ENCODE results near the gene WAPL. TPM values are rescaled to one million over a fixed set of nuclear protein-coding genes. Genes with fewer than 3 reads are reported as not detected.

The WAPL gene
- total RNA-seq, 3 donors from 2014 or later = 32.9 to 37.2 (median 34.0) TPM

- H3K4me1 ChIP-seq (ENCODE audit: low read depth) = no peaks in the 10 kb centered on the region
- no peaks in the 10 kb centered on the region for H3K9me3 ChIP-seq
- DNase-seq = no peak
- TF ChIP-seq, protein P1, sequence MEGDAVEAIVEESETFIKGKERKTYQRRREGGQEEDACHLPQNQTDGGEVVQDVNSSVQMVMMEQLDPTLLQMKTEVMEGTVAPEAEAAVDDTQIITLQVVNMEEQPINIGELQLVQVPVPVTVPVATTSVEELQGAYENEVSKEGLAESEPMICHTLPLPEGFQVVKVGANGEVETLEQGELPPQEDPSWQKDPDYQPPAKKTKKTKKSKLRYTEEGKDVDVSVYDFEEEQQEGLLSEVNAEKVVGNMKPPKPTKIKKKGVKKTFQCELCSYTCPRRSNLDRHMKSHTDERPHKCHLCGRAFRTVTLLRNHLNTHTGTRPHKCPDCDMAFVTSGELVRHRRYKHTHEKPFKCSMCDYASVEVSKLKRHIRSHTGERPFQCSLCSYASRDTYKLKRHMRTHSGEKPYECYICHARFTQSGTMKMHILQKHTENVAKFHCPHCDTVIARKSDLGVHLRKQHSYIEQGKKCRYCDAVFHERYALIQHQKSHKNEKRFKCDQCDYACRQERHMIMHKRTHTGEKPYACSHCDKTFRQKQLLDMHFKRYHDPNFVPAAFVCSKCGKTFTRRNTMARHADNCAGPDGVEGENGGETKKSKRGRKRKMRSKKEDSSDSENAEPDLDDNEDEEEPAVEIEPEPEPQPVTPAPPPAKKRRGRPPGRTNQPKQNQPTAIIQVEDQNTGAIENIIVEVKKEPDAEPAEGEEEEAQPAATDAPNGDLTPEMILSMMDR (IDR thresholded peaks at IDR 0.05) = no peak
- H3K4me3 ChIP-seq = no peak overlapping the region
- no peaks in the 10 kb centered on the region for H3K36me3 ChIP-seq (ENCODE audit: low read depth)
- intact Hi-C loops (cut with DNase I, micrococcal nuclease) = no loop called here
- peak; percentile 5 for ATAC-seq
Observed at GRCh38 chr10:86411852-86412560, 109.6 kb downstream of the WAPL start.

DNA sequence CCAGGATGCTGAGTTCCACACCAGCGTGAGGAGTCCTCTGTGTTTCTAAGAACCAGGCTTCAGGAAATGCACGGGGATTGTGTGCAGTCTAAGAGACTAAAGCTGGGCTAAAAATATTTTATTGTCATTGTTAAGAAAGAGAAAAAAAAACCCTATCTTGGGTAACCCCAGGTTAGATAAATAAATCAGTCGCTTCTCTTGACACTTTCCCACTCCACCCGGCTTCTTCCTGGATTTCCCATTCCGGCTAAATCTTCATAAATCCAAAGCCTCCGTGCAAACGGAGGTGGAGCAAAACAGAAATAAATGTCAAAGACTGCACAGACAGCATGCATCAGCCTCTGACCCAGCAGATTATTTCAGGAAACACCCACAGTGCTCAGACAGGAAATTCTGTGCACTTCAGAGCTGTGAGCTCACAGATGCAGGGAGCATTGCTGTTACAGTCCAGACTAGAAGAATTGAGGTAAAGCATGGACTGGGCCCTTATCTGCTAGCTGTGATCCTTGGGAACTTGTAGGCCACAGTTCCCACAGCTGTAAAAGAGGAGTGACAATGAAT is 110.2 kb downstream of the WAPL start:
- H3K36me3 ChIP-seq (ENCODE audit: low read depth) = no peaks in the 10 kb centered on the region
- no peaks in the 10 kb centered on the region for H3K9me3 ChIP-seq
- ATAC-seq (peak; percentile 85), DNase-seq (peak in 1 of 3 donors; percentile 43)
- TF ChIP-seq, protein P1 (IDR thresholded peaks at IDR 0.05) = no peak
- no peak overlapping the region for H3K4me3 ChIP-seq
- intact Hi-C loops (cut with DNase I, micrococcal nuclease) = no loop called here
- H3K4me1 ChIP-seq (ENCODE audit: low read depth) = no peaks in the 10 kb centered on the region

DNA sequence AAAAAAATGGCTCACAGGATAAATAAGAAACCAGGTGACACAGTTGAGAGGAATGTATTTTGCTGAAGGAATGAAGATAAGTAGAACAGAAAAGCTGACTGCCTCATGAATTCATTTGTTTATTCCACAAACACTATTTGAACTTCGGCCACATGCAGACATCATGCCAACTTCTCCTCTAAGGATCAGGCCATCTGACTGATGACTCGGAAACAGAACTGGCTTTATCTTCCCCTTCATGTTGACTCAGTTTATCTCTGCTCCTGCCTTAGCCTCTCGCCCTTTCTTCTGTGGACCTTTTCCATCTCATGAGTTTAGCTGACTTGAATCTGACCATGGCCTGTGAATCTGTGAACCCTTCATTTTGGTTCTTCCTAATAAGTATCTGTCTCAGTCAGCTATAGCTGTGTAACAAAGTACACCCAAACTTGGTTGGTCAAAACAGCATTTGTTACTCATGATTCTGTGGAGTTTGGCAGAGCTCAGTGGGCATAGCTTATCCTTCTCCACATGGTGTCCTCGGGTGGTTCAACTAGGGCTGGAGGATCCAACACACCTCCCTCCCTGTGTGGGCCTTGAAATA is 111.0 kb downstream of the WAPL start:
- no peak for DNase-seq
- no peak overlapping the region for H3K4me3 ChIP-seq
- no peaks in the 10 kb centered on the region for H3K4me1 ChIP-seq (ENCODE audit: low read depth)
- H3K36me3 ChIP-seq (ENCODE audit: low read depth) = no peaks in the 10 kb centered on the region
- intact Hi-C loops (cut with DNase I, micrococcal nuclease) = no loop called here
- no peak for ATAC-seq
- no peaks in the 10 kb centered on the region for H3K9me3 ChIP-seq
- TF ChIP-seq, protein P1 (IDR thresholded peaks at IDR 0.05) = no peak

DNA sequence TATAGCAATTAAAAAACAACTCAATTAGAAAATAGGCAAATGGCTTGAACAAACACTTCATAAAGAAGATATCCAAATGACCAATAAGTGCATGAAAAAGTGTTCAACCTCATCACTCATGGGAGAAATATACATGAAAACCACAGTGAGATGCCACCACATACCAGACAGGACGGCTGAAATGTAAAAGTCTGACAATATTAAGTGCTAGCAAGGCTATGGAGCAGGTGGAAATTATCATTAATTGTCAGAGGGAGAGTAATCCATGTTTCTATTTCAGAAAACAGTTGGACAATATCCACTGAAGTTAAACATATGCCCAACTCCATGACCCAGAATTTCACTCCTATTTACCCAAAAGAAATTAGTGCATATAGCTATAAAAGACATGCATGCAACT is 112.4 kb downstream of the WAPL start:
- ATAC-seq = no peak
- H3K9me3 ChIP-seq = no peaks in the 10 kb centered on the region
- DNase-seq = no peak
- TF ChIP-seq, protein P1 (IDR thresholded peaks at IDR 0.05) = no peak
- H3K4me3 ChIP-seq = no peak overlapping the region
- no peaks in the 10 kb centered on the region for H3K36me3 ChIP-seq (ENCODE audit: low read depth)
- H3K4me1 ChIP-seq (ENCODE audit: low read depth) = no peaks in the 10 kb centered on the region
- intact Hi-C loops (cut with DNase I, micrococcal nuclease) = no loop called here

DNA sequence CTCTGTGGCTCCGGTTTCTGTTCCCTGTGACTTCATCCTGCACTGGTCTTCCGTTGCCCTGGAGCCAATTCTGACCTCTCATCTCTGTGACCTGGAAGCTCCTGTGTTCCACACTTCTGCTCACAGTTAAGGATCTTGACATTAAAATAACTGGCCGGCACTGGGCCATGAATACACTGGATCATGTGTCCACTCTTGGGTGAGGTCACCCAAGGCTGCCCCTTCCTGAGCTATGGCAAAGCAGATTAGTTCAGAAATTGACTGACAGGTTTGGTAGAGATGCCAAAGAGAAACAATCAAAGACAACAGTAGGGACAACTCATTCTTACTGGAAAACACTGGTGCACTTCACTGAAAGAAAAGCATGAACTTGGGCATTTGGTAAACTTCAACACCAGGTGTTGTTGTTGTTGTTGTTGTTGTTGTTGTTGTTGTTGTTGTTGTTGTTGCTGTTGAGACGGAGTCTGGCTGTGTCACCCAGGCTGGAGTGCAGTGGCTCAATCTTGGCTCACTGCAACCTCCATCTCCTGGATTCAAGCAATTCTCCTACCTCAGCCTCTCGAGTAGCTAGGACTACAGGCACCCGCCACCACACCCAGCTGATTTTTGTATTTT is 118.3 kb downstream of the WAPL start:
- Histone ChIP-seq H3K9me3 (no peaks in the 10 kb centered on the region), H3K4me1 (ENCODE audit: low read depth) (peaks cover 15% of the 10 kb centered on the region), H3K36me3 (ENCODE audit: low read depth) (no peaks in the 10 kb centered on the region), H3K4me3 (no peak overlapping the region)
- DNase-seq = no peak
- TF ChIP-seq, protein P1 (IDR thresholded peaks at IDR 0.05) = no peak
- intact Hi-C loops (cut with DNase I, micrococcal nuclease) = loop anchor here in 1 of 2 donors (5.0 kb wide), 1 partner anchor 184 kb away; no protein-coding TSS in a partner anchor
- ATAC-seq = no peak

Data from mucosa of descending colon (tissue), 3 donors.